Activated naive CD4-positive, alpha-beta T cell treated with Interleukin-2 at 50 U/mL for 16 hours (primary cell): ENCODE data around the gene FAM53A.
"Not testable (repeated sequence)": the region's sequence is repeated elsewhere in the genome, so short reads cannot be mapped to it uniquely, and the experiment has no call there.

Source experiments
- DNase-seq: peaks from one replicate; pipeline ENCODE4 v3.0.0-alpha.2; 2020

The FAM53A gene

DNA sequence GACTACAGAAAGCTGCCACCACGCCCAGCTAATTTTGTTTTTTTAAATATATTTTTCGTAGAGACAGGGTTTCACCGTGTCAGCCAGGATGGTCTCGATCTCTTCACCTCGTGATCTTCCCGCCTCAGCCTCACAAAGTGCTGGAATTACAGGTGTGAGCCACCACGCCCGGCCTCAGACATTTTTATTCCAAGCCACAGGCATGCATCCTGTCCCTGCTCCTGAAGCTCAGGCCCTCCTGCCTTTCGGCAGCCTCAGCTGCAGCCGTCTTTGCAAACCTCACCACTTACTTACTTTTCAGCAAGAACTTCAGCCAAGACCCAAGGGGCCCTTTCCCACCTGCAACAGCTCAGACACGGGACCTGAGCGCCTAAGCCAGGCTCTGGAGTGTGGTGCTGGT, 26.0 kb downstream of the FAM53A start:
- no peak for DNase-seq

DNA sequence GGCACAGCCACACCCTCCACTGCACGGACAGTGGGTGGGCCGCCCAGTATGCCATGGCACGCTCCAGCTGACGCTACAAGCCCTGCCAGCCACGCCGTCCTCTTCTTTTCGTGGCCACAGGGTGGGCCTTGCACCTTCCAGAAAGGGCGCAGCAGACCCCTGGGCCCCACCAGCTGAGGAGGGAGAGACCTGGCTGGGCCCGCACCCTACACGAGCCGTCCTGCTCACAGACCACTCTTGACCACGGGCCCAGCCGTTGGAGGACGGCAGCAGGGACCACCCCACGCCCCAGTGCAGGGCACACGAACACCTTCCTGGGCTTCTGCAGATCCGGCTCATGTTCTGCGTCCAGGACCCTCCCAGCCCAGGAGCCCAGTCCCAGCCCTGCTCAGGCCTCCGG, 27.1 kb downstream of the FAM53A start:
- DNase-seq, result no peak

DNA sequence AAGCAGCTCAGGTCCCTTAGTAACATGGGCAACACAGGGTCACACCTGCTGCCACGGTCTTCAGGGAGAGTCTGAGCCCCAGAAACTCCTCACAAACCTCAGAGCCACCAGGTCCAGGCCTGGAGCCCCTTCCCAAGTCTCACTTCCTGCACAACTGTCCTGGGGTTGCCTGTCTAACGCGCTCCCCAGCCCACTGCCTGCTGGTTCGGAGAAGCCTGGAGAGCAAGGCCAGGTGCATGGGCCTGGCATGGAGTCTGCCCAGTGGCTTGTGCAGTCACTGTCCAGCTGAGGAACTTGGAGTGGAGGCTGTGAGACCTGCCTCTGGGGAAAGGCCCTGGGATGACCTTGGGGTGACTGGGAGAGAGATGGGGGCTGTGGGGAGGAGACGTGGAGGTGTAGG, 28.0 kb downstream of the FAM53A start:
- no peak for DNase-seq

DNA sequence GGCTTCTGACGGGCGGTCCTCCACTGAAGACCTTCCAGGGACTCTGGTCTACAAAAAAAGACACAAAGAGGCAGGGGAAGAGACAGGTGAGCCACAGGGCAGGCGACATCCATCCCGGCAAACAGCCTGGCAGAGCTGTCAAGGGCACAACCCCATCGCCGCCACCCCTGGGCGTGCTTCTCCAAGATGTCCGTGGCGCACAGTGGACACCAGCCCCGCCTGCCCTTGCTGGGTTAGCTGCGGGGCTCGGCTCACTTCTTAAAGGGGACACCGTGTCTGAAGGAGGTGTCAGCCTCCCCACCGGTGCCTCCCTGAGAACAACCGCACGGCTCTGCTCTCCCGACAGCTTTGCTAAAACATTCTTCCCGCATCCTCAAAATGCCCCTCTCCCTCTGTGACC, 28.4 kb downstream of the FAM53A start:
- no peak for DNase-seq

DNA sequence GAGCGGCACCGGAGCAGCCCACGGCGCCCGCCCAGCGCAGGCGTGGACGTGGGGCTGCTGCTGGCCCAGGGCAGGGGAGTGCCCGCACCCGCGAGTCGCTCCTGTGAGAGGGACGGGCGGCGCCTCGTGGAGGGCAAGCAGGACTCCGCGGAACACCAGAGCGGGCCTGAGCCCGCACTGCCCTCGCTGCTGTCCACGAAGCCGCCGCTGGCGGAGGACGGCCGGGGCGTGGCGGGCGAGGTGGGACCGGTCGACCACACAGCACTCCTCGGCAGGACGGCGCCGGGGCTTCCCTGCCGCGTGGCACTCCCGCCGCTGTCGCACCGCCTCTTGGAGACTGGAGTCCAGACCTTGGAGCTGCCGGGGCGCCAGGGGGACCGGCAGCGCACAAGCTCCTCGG, 29.0 kb downstream of the FAM53A start:
- no peak for DNase-seq

DNA sequence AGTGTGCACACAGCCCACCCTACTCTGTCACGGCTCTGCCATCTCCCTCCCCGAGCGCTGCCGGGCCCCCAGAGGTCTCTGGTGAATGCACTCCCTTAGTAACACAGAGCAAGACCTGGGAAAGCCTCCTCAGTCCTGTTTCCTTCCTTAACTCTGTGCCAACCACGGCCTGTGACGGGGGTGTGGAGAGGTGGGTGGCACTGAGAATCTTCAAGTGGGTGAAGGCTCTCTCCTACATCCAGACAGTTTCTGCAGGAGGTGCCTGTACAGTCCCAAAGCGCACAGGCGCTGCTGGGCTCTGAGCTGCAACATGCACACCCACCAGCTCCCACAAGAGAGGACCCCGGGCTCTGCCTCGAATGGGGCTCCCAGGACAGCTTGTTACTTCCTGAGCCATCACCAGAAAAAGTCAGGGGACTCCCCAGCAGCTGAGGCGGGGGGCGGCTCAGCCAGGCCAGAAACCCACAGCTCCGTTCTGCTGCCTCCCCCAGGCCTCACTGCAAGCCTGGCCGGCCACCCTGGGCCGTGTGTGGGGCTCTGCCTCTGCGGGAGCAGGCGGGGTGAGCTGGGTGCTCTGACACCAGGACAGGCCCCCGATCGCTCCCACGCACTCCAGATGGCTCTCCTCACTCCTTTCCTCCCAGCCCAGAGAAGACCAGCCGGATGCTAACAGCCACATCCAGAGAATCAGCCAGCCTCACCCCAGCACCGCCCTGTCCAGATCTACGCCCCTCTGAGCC, 29.7 kb downstream of the FAM53A start:
- no peak for DNase-seq

DNA sequence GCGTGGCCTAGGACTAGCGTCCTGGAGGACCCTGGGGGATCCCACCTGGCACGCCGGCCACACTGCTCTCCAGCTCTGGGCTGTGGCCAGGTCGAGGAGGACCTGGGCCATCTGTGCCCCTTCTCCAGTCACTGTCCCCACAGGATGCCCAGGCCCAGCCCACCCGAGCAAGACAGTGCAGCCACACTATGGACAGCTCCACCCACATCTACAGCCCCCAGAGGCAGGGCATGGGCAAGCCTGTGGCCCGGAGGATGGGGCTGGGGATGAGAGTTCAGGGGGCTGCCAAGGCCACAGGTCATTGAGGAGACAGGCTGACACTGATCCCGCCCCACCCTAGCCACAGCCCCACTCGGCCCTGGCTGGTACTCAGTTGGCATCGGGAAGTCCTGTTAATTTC, 30.3 kb downstream of the FAM53A start:
- DNase-seq, result no peak

DNA sequence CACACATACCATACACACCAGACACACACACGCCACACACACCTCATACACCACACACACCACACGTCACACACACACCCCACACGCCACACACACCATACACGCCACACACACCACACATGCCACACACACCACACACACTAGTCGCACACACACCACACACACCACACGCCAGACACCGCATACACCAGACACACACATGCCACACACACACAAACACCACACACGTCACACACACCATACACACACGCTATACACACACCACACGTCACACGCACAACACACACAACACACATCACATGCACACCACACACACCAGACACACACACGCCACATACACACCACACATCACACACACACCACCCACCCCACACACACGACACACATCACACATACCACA, 32.0 kb downstream of the FAM53A start:
- no peak for DNase-seq

DNA sequence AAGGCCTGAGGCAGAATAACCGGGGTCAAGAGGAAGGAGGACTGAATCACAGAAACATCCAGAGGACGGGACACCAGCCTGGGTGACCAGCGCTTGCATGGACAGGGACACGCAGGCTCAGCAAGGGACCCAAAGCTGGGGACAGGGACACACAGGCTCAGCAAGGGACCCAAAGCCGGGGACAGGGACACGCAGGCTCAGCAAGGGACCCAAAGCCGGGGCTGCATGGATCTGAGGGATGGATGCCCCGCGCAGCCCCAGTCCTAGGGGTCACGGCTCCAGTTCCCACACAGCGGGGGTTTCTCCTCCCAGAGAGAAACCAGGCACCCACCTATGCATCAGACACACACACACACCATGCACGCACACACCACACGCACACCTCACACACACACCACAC, 32.5 kb downstream of the FAM53A start:
- no peak for DNase-seq

DNA sequence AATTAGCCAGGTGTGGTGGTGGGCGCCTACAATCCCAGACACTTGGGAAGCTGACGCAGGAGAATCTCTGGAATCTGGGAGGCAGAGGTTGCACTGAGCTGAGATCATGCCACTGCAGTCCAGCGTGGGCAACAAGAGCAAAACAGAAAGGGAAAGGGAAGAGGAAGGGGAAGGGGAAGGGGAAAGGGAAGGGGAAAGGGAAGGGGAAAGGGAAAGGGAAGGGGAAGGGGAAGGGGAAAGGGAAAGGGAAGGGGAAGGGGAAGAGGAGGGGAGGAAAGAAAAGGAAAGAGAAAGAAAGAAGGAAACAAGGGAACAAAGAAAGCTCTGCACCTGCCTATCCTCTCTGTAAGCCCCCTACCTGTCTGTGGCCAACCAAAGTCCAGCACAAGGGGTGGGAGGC, 35.2 kb downstream of the FAM53A start:
- no peak for DNase-seq

DNA sequence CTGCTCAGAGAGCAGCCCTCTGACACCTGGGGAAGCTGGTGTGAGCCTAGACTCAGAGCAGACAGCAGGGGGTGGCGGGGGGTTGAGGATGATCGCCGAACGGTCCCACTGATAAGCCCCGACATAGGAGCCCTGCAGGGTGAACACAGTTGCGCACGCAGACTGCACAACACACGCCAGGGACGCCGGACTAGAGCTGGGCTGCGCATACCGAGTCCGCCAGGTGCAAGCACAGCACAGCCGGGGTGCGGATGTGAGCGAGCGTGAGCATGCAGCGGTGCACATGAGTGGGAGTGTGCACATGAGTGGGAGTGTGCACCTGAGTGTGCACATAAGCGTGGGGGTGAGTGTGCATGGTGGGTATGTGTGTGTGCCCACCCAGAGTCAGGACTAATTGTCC, 36.7 kb downstream of the FAM53A start:
- DNase-seq, result no peak

DNA sequence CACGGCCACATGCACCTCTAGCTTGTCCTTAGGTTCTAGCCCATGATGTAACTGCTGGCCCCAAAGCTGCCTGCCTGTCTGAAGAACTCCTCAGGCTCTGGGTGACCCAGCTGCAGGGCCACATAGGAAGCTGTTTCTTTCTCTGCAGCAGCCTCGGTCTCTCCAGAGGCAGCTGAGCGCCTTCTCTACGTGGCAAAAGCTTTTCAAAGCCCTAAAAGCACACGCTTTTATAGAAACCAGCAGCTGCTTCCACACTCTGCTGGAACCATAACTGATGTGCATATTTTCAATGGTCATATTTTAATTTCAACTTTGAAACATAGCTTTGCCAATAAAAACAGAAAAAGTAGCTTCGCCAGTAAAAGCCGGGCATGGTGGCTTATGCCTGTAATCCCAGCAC, 37.4 kb downstream of the FAM53A start:
- no peak for DNase-seq

DNA sequence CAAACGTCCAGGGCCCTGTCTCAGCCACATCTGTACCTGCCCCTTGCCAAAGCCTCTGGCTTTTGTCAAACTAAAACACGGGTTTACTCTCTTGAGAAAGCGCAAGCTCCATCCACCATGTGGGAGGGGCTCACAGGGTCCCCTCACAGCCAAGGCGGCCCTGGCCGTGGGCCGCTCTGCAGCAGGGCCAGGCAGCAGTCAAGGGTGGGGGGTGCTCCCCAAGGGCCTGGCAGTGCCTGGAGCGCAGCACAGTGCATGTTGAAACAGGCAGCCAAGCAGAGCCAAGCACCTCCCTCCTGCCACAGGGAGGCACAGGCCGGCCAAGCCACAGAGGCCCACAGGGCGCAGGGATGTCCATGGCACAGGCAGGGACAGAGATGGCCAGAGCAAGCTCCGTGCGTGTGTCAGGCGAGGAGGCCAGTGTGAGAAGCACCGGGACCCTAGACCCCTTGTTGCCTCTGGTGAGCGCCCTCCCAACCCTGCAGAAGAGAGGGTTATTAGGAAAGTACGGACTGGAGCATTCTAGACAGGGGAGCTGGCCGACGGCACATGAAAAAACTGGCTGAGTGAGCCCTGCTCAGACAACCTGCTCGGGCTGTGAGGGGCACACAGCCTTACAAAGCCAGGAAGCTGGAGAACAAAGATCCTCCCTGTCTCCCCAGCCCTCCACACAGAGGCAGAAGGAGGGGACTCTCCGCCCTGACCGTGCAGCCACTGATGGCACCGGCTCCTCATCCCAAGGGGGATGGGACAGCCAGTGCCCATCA, 39.0 kb downstream of the FAM53A start:
- no peak for DNase-seq

DNA sequence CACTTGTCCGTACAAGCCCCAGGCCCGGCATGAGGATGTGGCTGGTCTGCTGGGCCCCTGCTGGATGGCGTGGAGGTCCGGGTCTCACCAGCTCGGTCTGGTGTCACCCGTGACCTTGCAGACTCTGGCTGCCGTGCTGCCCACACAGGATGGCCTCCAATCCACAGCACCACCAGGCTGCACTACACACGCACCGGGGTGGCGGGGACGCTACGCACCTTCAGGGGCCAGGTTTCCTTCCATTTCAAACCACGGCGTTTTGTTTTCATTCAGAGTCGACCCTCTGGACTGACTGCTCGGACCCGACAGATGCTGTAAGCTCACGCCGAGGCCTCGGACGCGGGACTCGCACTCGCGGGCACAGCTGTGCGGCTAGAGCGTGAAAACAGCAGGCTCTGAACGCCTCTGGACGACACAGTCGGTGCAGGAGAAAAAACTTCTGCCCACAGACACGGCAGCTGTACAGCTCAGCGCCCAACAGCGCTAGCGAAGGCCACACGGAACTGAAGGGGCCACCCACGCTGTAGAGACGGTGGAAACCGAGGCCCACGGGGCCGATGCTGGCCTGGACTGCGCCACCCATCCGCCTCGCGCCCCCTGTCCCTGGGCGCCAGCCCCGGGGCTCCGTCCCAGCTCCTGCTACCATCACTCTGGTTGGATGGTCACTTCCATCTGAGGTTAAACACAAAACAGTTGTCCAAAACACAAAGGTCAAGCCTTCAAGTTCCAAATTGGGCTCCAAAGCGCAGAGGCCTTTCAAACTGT, 40.0 kb downstream of the FAM53A start:
- DNase-seq, result no peak

DNA sequence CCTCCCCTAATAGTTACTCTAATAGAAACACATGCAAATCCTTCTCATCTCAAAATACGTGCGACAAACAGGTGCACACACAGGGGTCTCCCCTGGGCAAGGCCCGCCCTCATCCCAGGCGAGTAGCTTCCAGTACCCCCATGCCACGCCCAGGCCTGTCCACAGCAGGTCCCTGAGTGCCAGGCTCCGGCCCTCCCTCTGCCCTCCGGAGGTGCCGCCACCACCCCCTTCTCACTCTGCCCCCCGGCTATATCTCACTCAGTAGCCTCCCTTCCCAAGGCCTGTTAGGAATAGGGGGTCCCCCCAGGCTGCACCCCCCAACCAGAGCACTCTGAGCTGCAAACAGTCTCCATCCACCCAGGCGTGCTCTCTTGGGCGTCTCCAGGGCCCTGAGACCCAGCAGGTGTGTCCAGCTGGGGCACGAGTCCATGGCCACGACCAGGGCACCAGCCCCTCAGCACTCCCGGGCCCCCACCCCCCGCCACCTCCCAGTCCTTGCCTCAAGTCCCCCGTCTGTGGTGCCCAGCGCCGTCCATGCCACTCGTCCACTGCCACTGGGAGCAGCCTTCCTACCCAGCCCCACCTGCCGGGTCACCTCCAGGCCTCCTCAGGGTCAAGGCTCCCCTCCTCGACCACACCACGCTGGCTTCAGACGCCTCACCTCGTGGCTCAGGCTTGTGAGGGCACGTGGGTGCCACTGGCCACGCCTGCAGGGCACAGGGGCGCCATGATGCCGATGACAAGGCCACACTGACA, 41.7 kb downstream of the FAM53A start:
- DNase-seq, result no peak

DNA sequence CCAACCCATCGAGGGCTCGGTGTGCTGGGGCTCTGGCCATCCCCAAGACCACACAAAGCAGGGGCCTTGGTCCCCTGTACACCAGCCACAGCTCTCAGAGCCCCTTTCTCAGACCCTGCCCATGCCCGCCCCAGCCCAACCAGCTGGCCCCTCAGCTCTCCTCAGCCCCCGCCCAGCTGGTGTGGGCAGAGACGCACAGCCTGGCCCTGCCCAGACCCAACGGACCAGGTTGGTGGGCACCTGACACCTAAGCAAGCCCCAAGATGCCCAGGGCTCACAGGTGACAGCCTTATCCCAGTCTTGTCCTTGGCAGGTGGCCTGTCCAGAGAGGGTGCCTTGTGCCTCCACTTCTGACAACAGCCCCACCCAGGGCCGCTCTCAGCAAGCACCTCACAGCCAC, 42.4 kb downstream of the FAM53A start:
- no peak for DNase-seq

DNA sequence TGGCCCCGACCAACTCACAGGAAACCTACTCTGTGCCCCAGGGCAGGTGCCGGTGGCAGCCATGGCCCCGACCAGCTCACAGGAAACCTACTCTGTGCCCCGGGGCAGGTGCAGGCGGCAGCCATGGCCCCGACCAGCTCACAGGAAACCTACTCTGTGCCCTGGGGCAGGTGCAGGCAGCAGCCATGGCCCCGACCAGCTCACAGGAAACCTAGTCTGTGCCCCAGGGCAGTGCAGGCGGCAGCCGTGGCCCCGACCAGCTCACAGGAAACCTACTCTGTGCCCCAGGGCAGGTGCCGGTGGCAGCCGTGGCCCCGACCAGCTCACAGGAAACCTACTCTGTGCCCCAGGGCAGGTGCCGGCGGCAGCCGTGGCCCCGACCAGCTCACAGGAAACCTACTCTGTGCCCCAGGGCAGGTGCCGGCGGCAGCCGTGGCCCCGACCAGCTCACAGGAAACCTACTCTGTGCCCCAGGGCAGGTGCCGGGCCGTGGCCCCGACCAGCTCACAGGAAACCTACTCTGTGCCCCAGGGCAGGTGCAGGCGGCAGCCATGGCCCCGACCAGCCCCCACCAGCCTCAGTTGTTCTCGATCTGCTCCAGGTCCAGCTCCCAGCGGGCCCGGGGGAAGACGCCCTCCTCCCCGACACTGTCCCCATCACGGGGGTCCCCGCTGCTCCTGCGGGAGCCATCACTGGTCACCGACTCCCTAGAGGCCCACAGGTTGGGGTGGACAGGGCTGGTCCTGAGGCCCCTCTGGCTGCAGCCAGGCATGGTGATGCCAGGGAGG, 43.2 kb downstream of the FAM53A start:
- not testable (repeated sequence) for DNase-seq

DNA sequence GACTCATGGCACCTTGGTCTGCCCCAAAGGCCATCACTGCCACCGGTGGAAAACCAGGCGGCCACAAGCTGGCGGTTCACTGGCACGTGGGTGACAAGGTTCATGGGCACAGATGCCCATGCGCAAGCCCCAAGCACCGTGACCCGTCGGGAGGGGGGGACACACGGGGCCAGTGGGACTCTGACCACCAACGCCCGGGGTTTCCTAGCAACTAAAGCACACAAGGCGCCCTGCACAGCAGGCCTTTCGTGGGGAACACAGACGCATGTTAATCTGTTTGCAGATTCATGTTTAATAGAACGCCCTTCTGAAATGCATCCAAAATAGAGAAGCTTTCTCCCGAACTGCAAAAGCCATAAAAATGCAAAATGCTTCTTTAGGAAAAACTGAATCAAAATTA, 43.9 kb downstream of the FAM53A start:
- DNase-seq, result no peak

DNA sequence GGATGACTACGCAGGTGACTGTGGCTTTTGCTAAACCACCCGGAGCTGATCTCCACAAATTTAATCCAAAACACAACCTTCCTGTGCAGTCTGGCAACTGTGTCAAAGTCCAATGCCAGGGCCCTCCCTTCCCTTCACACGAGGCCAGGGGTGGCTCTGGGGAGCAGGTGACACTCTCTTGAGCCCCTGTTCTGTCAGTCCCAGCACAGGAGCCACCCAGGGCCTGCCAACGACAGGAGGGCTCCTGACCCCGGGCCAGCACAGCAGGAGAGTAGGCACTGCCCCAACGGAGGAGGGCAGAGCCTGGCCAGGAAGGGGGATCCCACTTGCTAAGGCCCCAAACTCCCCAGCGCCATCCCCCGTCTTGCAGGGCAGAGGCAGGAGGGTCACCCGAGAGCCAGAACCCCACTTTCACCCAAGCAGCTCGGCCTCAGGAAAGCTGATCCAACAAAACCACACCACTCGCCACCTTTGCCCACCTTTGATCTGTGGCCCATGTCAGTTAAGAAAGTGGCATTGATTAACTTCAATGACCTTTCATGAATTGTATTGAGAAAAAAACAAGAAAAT, 44.7 kb downstream of the FAM53A start:
- DNase-seq, result no peak

DNA sequence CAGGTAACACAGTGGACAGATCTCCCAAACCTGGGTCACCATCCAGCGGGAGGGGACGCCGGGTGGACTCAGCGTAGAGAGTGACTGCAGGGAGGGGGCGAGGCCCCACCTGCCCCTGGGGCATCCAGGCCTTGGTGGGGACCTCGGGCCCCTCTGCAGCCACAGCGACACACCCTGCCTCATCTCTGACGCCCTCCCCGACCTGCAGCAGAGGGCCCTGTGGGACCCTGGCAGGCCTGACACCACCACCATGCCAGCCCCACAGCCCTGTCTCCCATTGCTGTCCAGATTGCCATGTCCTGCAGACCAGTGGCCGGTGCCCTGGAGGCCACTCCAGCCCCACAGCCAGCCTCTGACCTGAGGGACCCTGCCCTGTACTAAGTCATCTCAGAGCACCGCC, 45.2 kb downstream of the FAM53A start:
- no peak for DNase-seq

DNA sequence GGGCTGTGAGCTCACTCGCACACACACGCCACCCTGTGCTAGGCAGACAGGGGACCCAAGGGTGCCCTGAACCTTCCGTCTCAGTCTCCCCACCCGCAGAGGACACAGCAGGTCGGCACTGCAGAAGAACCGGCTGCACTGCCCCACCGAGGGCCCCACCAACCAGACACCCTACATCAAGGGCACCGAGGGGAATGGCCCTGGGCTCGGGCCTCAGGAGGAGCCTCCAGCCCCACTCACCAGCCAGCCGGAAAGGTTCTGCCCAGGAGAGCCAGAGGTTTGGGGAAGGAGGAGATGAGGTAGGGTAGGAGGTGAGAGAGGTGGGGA, 45.9 kb downstream of the FAM53A start:
- no peak for DNase-seq

DNA sequence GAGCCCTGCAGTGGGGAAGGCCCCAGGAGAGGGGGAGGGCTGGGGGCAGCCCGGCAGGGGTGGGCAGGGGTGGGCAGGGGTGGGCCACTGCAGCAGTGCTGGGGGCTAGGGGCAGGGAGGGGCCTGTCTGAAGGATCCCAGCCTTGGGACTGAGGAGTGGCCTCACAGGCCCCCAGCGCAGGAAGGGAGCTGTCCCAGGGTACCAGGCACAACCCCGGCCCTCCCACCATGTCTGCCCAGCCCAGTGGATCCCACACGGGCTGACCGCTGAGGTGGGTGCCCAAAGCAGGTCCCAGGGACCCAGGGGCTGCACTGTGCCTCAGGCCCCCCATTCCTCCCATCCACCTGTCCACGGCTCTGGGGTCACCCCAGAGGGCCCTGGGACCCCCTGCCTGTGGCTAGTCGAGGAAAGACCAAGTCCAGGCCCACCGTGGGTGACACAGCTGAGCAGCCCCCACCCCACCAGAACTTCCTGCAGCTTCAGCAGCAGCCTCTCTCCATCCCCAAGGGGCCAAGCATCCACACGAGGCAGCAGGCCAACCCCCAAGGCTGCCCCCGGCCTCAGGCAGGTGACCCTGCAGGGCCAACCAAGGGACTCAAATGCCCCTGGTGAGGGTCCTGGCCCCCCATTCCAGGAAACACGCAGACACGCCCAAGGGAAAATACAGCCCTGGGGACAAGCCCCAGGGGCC, 46.4 kb downstream of the FAM53A start:
- no peak for DNase-seq
